Trophoblast cell (in vitro differentiated cells and primary cell): ENCODE data around the gene NR2F6. TPM values are rescaled to one million over a fixed set of nuclear protein-coding genes. Genes with fewer than 3 reads are reported as not detected.
A peak's percentile ranks its signal among the peaks of the same experiment; 100 is the strongest.

Source experiments
- DNase-seq, 2 donors: peaks; one replicate each; pipeline ENCODE4 v3.0.0-alpha.2; 2016
- H2AFZ ChIP-seq: 2 replicates; pipeline ENCODE4 v1.6.1; 2013; ENCODE audit warnings: low read length, moderate library complexity, mild to moderate bottlenecking; ENCODE audit not compliant: insufficient read depth, poor library complexity
- H2AK5ac ChIP-seq: 2 replicates; pipeline ENCODE4 v1.6.1; 2013; ENCODE audit warnings: mild to moderate bottlenecking, low read length
- H2BK120ac ChIP-seq: 2 replicates; pipeline ENCODE4 v1.6.1; 2013; ENCODE audit warnings: low read length, mild to moderate bottlenecking, moderate library complexity; ENCODE audit not compliant: insufficient read depth, poor library complexity
- H2BK12ac ChIP-seq: 2 replicates; pipeline ENCODE4 v1.6.1; 2013; ENCODE audit warnings: mild to moderate bottlenecking, low read length, moderate library complexity
- H2BK5ac ChIP-seq: 2 replicates; pipeline ENCODE4 v1.6.1; 2013; ENCODE audit warnings: low read length, low read depth, moderate library complexity, mild to moderate bottlenecking; ENCODE audit not compliant: poor library complexity
- H3K14ac ChIP-seq: 2 replicates; pipeline ENCODE4 v1.6.1; 2013; ENCODE audit warnings: mild to moderate bottlenecking, low read length
- H3K18ac ChIP-seq: 2 replicates; pipeline ENCODE4 v1.6.1; 2013; ENCODE audit warnings: mild to moderate bottlenecking, low read length
- H3K23ac ChIP-seq: 2 replicates; pipeline ENCODE4 v1.6.1; 2013; ENCODE audit warnings: low read length
- H3K27ac ChIP-seq: 2 replicates; pipeline ENCODE4 v1.5.1; 2013; ENCODE audit warnings: low read depth, mild to moderate bottlenecking, inconsistent platforms, low read length, moderate library complexity
- H3K27me3 ChIP-seq: 2 replicates; pipeline ENCODE4 v1.6.1; 2013; ENCODE audit warnings: inconsistent platforms, mild to moderate bottlenecking, low read length, moderate library complexity; ENCODE audit not compliant: insufficient read depth
- H3K36me3 ChIP-seq, 2 experiments: 1 replicate in 1 of 2; 2 replicates in 1 of 2; pipeline ENCODE4 v1.6.1; 2013; ENCODE audit warnings: low read length in 2 of 2, mild to moderate bottlenecking in 2 of 2, moderate library complexity in 1 of 2; ENCODE audit not compliant: insufficient read depth in 2 of 2, control insufficient read depth in 1 of 2
- H3K4ac ChIP-seq: 2 replicates; pipeline ENCODE4 v1.6.1; 2013; ENCODE audit warnings: low read depth, mild to moderate bottlenecking, low read length, moderate library complexity
- H3K4me1 ChIP-seq, 2 experiments: 1 replicate in 1 of 2; 2 replicates in 1 of 2; pipeline ENCODE4 v1.6.1; 2013; ENCODE audit warnings: low read length in 2 of 2, mild to moderate bottlenecking in 2 of 2, moderate library complexity in 1 of 2; ENCODE audit not compliant: insufficient read depth in 2 of 2, control insufficient read depth in 1 of 2
- H3K4me2 ChIP-seq: 2 replicates; pipeline ENCODE4 v1.6.1; 2013; ENCODE audit warnings: inconsistent platforms, mild to moderate bottlenecking, low read length, moderate library complexity
- H3K4me3 ChIP-seq: 2 replicates; pipeline ENCODE4 v1.5.1; 2013; ENCODE audit warnings: mild to moderate bottlenecking, low read depth, low read length, inconsistent platforms
- H3K79me1 ChIP-seq: one replicate; pipeline ENCODE4 v1.6.1; 2013; ENCODE audit warnings: low read length
- H3K79me2 ChIP-seq: 2 replicates; pipeline ENCODE4 v1.6.1; 2013; ENCODE audit warnings: low read length, mild to moderate bottlenecking; ENCODE audit not compliant: control insufficient read depth, insufficient read depth, poor library complexity
- H3K9ac ChIP-seq: 2 replicates; pipeline ENCODE4 v1.6.1; 2013; ENCODE audit warnings: mild to moderate bottlenecking, low read length
- H3K9me3 ChIP-seq: 2 replicates; pipeline ENCODE4 v1.6.1; 2013; ENCODE audit warnings: low read depth, mild to moderate bottlenecking, control low read depth, inconsistent platforms, low read length; ENCODE audit not compliant: insufficient read depth
- H4K12ac ChIP-seq: 2 replicates; pipeline ENCODE4 v1.6.1; 2013; ENCODE audit warnings: low read depth, mild to moderate bottlenecking, low read length, moderate library complexity
- H4K8ac ChIP-seq: 2 replicates; pipeline ENCODE4 v1.6.1; 2013; ENCODE audit warnings: low read depth, mild to moderate bottlenecking, low read length, moderate library complexity
- H4K91ac ChIP-seq: one replicate; pipeline ENCODE4 v1.6.1; 2013; ENCODE audit warnings: low read depth, mild to moderate bottlenecking, low read length, moderate library complexity
- WGBS: extraction: QIAGEN DNeasy Blood & Tissue Kit; methylation state at CpG from one replicate; pipeline ENCODE4 v1.1.7; 2013; ENCODE audit warnings: missing lambda C conversion rate; ENCODE audit not compliant: insufficient read length, insufficient coverage; ENCODE audit errors: extremely low coverage; 5-methylcytosine and 5-hydroxymethylcytosine counted together
- polyA plus RNA-seq: library from polyadenylated mRNA; stranded (reverse); fragments of 200-250 nt; gene quantifications from 2 replicates; pipeline ENCODE4 v1.2.3, GENCODE V29; 2013

NR2F6 gene
- polyA plus RNA-seq, result 205 and 221 TPM in 2 replicates

- peak within 1 kb of the TSS; percentile 91 for H4K12ac ChIP-seq
- no peak for DNase-seq
- H2AK5ac ChIP-seq, result peak within 1 kb of the TSS; percentile 51
- H2BK5ac ChIP-seq, result peak within 1 kb of the TSS; percentile 94
- H3K4ac ChIP-seq, result peak within 1 kb of the TSS; percentile 95
- peak within 1 kb of the TSS; percentile 96 for H3K14ac ChIP-seq
- peak within 1 kb of the TSS; percentile 89 for H3K4me2 ChIP-seq
- H3K27ac ChIP-seq, result peak within 1 kb of the TSS; percentile 100
- H3K79me1 ChIP-seq, result peaks cover 67% of the 10 kb centered on the region
- H4K91ac ChIP-seq, result peak within 1 kb of the TSS; percentile 98
- H2BK120ac ChIP-seq, result peak within 1 kb of the TSS; percentile 85
- H3K18ac ChIP-seq, result peak within 1 kb of the TSS; percentile 92
- peaks cover 57% of the 10 kb centered on the region for H3K79me2 ChIP-seq
- peaks cover 5% of the 10 kb centered on the region for H3K9me3 ChIP-seq
- H2AFZ ChIP-seq, result peak within 1 kb of the TSS; percentile 55
- peaks cover 38 to 47% of the 10 kb centered on the region in 2 experiments for H3K4me1 ChIP-seq
- H3K9ac ChIP-seq, result peak within 1 kb of the TSS; percentile 95
- H3K4me3 ChIP-seq, result peak within 1 kb of the TSS; percentile 95
- WGBS, result no CpG with 5 or more reads among the region's 72 CpGs
- H4K8ac ChIP-seq, result peak within 1 kb of the TSS; percentile 89
- peak within 1 kb of the TSS; percentile 94 for H2BK12ac ChIP-seq
- H3K36me3 ChIP-seq, result peaks cover 9 to 10% of the 10 kb centered on the region in 2 experiments
- no peak within 1 kb of the TSS for H3K23ac ChIP-seq
- H3K27me3 ChIP-seq, result no peaks in the 10 kb centered on the region
Measured at GRCh38 chr19:17245535-17245984, at the start of gene NR2F6. Gene NR2F6 (minus strand): TSS chr19:17245919. CDS start chr19:17245220, 699 bp downstream.

GRCh38 chr19:17294051-17294891 is 48.6 kb upstream of the NR2F6 start:
- Histone ChIP-seq H3K9me3 (peaks cover 4% of the 10 kb centered on the region), H3K4ac (no peak overlapping the region), H3K4me3 (no peak overlapping the region), H2BK120ac (no peak overlapping the region), H2BK5ac (no peak overlapping the region), H3K27ac (no peak overlapping the region), H3K27me3 (no peaks in the 10 kb centered on the region), H3K23ac (no peak overlapping the region), H3K9ac (no peak overlapping the region), H4K91ac (peak overlapping the region; percentile 7), H3K18ac (peak overlapping the region; percentile 51), H4K12ac (no peak overlapping the region), H3K14ac (no peak overlapping the region), H3K4me2 (no peak overlapping the region), H2AFZ (no peak overlapping the region), H2BK12ac (peak overlapping the region; percentile 21), H3K4me1 (peaks cover 4 to 14% of the 10 kb centered on the region in 2 experiments), H3K79me1 (peaks cover 12% of the 10 kb centered on the region), H3K79me2 (no peaks in the 10 kb centered on the region), H3K36me3 (peaks cover 9 to 13% of the 10 kb centered on the region in 2 experiments), H4K8ac (no peak overlapping the region), H2AK5ac (no peak overlapping the region)
- WGBS, result no CpG with 5 or more reads among the region's 48 CpGs
- peak; percentile 79 to 89 for DNase-seq

GRCh38 chr19:17293605-17294004 is 47.9 kb upstream of the NR2F6 start:
- peaks cover 4 to 14% of the 10 kb centered on the region in 2 experiments for H3K4me1 ChIP-seq
- no peak overlapping the region for H3K18ac ChIP-seq
- H4K12ac ChIP-seq, result no peak overlapping the region
- DNase-seq, result no peak
- no peak overlapping the region for H4K91ac ChIP-seq
- no peak overlapping the region for H2BK5ac ChIP-seq
- no peaks in the 10 kb centered on the region for H3K79me2 ChIP-seq
- peaks cover 4% of the 10 kb centered on the region for H3K9me3 ChIP-seq
- H3K4me3 ChIP-seq, result no peak overlapping the region
- no peak overlapping the region for H3K9ac ChIP-seq
- no peak overlapping the region for H2AFZ ChIP-seq
- no peak overlapping the region for H3K14ac ChIP-seq
- no peak overlapping the region for H2AK5ac ChIP-seq
- H3K4me2 ChIP-seq, result no peak overlapping the region
- no peak overlapping the region for H3K27ac ChIP-seq
- H3K4ac ChIP-seq, result no peak overlapping the region
- peaks cover 9 to 13% of the 10 kb centered on the region in 2 experiments for H3K36me3 ChIP-seq
- H2BK12ac ChIP-seq, result no peak overlapping the region
- peaks cover 12% of the 10 kb centered on the region for H3K79me1 ChIP-seq
- no peaks in the 10 kb centered on the region for H3K27me3 ChIP-seq
- H3K23ac ChIP-seq, result no peak overlapping the region
- no peak overlapping the region for H2BK120ac ChIP-seq
- H4K8ac ChIP-seq, result no peak overlapping the region
- no CpG with 5 or more reads among the region's 14 CpGs for WGBS

DNA sequence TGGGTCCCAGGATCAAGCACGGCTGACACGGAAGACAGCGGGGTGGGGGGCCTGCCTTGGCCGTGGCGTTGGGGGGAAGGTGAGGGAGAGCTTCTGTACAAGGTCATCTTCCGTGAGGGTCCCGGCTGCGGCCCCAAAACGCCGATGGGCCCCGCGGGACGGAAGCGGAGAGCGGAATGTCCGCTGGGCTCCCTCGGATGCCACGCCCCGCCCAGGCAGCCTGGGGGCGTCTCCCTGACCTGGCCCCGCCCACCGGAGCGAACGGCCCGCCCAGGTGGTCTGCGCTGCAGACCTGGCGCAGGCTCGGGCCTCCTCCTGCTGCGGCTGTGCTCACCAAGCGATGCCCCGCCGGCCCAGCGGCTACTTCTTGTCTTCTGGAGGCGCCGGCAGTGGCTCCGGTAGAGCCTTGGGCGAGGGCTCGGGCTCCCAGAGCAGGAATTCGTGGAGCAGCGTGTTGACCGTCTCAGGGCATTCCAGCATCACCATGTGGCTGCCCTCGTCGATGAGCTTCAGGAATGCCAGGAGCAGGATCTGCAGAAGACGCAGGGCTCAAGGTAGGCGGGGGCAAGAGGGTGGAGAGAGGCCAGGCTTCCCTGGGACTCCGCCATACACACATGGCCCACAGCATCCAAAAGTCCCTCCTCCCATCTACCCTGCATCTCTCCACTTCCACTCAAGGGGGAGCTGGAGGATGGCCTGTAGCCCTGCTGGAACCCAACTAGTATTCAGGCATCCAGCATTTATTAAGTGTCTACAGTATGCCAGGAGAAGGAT is 46.8 kb upstream of the NR2F6 start:
- Histone ChIP-seq H4K8ac (peak overlapping the region; percentile 88), H3K18ac (peak overlapping the region; percentile 74), H2AFZ (peak overlapping the region; percentile 84), H4K12ac (peak overlapping the region; percentile 78), H2BK5ac (no peak overlapping the region), H3K27ac (peak overlapping the region; percentile 82), H3K4me3 (peak overlapping the region; percentile 60), H3K36me3 (peaks cover 9 to 12% of the 10 kb centered on the region in 2 experiments), H3K79me2 (no peaks in the 10 kb centered on the region), H3K4me2 (peak overlapping the region; percentile 83), H3K4ac (peak overlapping the region; percentile 84), H3K4me1 (peaks cover 4 to 14% of the 10 kb centered on the region in 2 experiments), H4K91ac (peak overlapping the region; percentile 92), H2AK5ac (peak overlapping the region; percentile 44), H2BK12ac (no peak overlapping the region), H2BK120ac (peak overlapping the region; percentile 70), H3K27me3 (no peaks in the 10 kb centered on the region), H3K14ac (peak overlapping the region; percentile 73), H3K79me1 (peaks cover 12% of the 10 kb centered on the region), H3K9me3 (peaks cover 4% of the 10 kb centered on the region), H3K9ac (no peak overlapping the region), H3K23ac (no peak overlapping the region)
- no CpG with 5 or more reads among the region's 46 CpGs for WGBS
- peak; percentile 93 for DNase-seq
